ENCODE data around the gene NUMA1.

The NUMA1 gene

GRCh38 chr11:72080326-72081183, at the start of gene NUMA1, which contains the start of gene LRRC51:
Gene NUMA1 (minus strand): TSS chr11:72080542. CDS start chr11:72035943, 44,599 bp downstream.
Gene LRRC51 (plus strand): TSS chr11:72080850. CDS start chr11:72089084, 8,234 bp downstream.
- DNase-seq (ENCODE audit: low spot score), result peak; percentile 94

- DNase-seq (ENCODE audit: low spot score), result no peak
These were observed 49.0 kb upstream of the NUMA1 start for GRCh38 chr11:72129381-72129780.

GRCh38 chr11:72127923-72128322, 47.6 kb upstream of the NUMA1 start:
- DNase-seq (ENCODE audit: low spot score), result no peak

GRCh38 chr11:72125956-72126355, 45.6 kb upstream of the NUMA1 start:
- DNase-seq (ENCODE audit: low spot score), result no peak

- no peak for DNase-seq (ENCODE audit: low spot score)
These were observed 43.7 kb upstream of the NUMA1 start for GRCh38 chr11:72124046-72124445.

- DNase-seq (ENCODE audit: low spot score), result no peak
These were observed 42.8 kb upstream of the NUMA1 start for GRCh38 chr11:72123117-72123653.

GRCh38 chr11:72122607-72123006, 42.3 kb upstream of the NUMA1 start:
- no peak for DNase-seq (ENCODE audit: low spot score)

- no peak for DNase-seq (ENCODE audit: low spot score)
These were observed 40.6 kb upstream of the NUMA1 start for GRCh38 chr11:72120930-72121329.

- DNase-seq (ENCODE audit: low spot score), result no peak
These were observed 38.9 kb upstream of the NUMA1 start for GRCh38 chr11:72119198-72119597.

- DNase-seq (ENCODE audit: low spot score), result no peak
These were observed 35.8 kb upstream of the NUMA1 start for GRCh38 chr11:72116019-72116755.

- DNase-seq (ENCODE audit: low spot score), result peak; percentile 20
These were observed 34.2 kb upstream of the NUMA1 start for GRCh38 chr11:72114570-72114969.

- DNase-seq (ENCODE audit: low spot score), result peak; percentile 63
These were observed 32.9 kb upstream of the NUMA1 start for GRCh38 chr11:72112978-72113808.

- DNase-seq (ENCODE audit: low spot score), result peak; percentile 93
These were observed 32.0 kb upstream of the NUMA1 start, which contains the start of gene ANAPC15 for GRCh38 chr11:72112143-72112977. Gene ANAPC15 (minus strand): TSS chr11:72112695. CDS start chr11:72111276, 1,419 bp downstream.

- DNase-seq (ENCODE audit: low spot score), result no peak
These were observed 31.2 kb upstream of the NUMA1 start for GRCh38 chr11:72111300-72112142.

GRCh38 chr11:72105888-72106287, 25.5 kb upstream of the NUMA1 start, which contains the start of gene TOMT:
Gene TOMT (plus strand): TSS chr11:72105924. CDS start chr11:72105952, 28 bp downstream.
- DNase-seq (ENCODE audit: low spot score), result no peak

GRCh38 chr11:72103754-72104167, 23.4 kb upstream of the NUMA1 start:
- DNase-seq (ENCODE audit: low spot score), result no peak

- peak; percentile 96 for DNase-seq (ENCODE audit: low spot score)
These were observed 22.8 kb upstream of the NUMA1 start, which contains the start of gene LAMTOR1 for GRCh38 chr11:72102946-72103753. Gene LAMTOR1 (minus strand): TSS chr11:72103297. CDS start chr11:72103224, 73 bp downstream.

GRCh38 chr11:72102631-72102945, 22.2 kb upstream of the NUMA1 start:
- no peak for DNase-seq (ENCODE audit: low spot score)

GRCh38 chr11:72102162-72102561, 21.8 kb upstream of the NUMA1 start:
- DNase-seq (ENCODE audit: low spot score), result no peak

Measured in AG20443 (cell line).